ENCODE data around the gene GUK1.

The GUK1 gene

DNA sequence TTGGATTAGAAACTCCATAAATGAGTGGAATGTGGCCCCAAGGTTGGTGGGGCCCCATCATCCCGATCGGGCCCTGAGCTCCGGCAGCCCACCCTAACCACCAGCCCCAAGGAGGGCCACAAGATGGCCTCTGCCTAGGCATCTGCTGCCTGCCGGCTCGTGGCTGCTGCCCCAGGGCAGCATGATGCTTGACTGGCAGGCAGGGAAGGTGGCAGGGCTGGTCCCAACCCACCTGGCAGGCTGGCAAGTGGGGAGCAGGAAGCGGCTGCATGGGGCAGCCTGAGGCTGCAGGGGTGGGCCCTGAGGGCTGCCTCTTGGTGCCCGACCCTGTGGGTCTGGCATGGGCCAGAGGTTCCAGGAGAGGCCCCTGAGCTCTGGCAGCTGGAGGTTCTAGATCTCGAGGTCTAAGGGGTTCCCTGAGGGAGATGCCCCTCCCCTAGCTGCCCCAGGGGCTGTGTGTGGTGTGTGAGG lies 8.9 kb downstream of the GUK1 start:
- Histone ChIP-seq H3K79me1 (ENCODE audit: low read depth, low read length) (peaks cover 18% of the 10 kb centered on the region), H3K27ac (replicated peaks; ENCODE audit: low read length) (peak overlapping the region; percentile 61), H3K4me2 (ENCODE audit: insufficient read depth, low read length, poor library complexity, severe bottlenecking) (peak overlapping the region; percentile 14), H2BK120ac (ENCODE audit: low read depth, low read length) (no peak overlapping the region), H2AFZ (ENCODE audit: low read length) (no peak overlapping the region), H4K91ac (ENCODE audit: low read depth, low read length, poor library complexity) (peak overlapping the region; percentile 24), H3K27me3 (ENCODE audit: control insufficient read depth in 3 of 3, insufficient read depth in 3 of 3, low read depth in 1 of 3, low read length in 3 of 3) (no peaks in the 10 kb centered on the region), H2BK12ac (ENCODE audit: low read length) (no peak overlapping the region), H3K14ac (ENCODE audit: low read length) (peak overlapping the region; percentile 2), H3K4me3 (ENCODE audit: low read length in 2 of 2) (no peak overlapping the region), H3K9me3 (replicated peaks in 1 of 2; ENCODE audit: control insufficient read depth in 2 of 2, insufficient read depth in 1 of 2, low read depth in 1 of 2, low read length in 2 of 2) (no peaks in the 10 kb centered on the region), H2BK5ac (ENCODE audit: low read length) (peak overlapping the region; percentile 66), H3K4me1 (ENCODE audit: control insufficient read depth in 2 of 2, insufficient read depth in 1 of 2, low read depth in 1 of 2, low read length in 2 of 2) (peaks cover 9 to 19% of the 10 kb centered on the region in 2 donors), H3K4ac (ENCODE audit: low read length) (peak overlapping the region; percentile 95), H3K23ac (ENCODE audit: low read depth, low read length, poor library complexity) (peak overlapping the region; percentile 34), H3K36me3 (replicated peaks in 1 of 2; ENCODE audit: control insufficient read depth in 2 of 2, insufficient read depth in 2 of 2, low read length in 2 of 2) (peaks cover 0 to 37% of the 10 kb centered on the region in 2 donors), H4K8ac (ENCODE audit: low read depth, low read length) (no peak overlapping the region), H3K18ac (ENCODE audit: low read length) (peak overlapping the region; percentile 94), H2BK15ac (ENCODE audit: low read length) (peak overlapping the region; percentile 54), H3K9ac (ENCODE audit: low read depth, low read length, poor library complexity) (peak overlapping the region; percentile 77), H2AK5ac (ENCODE audit: low read depth, low read length) (peak overlapping the region; percentile 88)
- no peak for DNase-seq (ENCODE audit: low spot score)
- WGBS, 2 donors (ENCODE audit: extremely low coverage in 2 of 2, insufficient read length in 2 of 2, insufficient replicate concordance in 1 of 2): no CpG with 5 or more reads among the region's 8 CpGs

DNA sequence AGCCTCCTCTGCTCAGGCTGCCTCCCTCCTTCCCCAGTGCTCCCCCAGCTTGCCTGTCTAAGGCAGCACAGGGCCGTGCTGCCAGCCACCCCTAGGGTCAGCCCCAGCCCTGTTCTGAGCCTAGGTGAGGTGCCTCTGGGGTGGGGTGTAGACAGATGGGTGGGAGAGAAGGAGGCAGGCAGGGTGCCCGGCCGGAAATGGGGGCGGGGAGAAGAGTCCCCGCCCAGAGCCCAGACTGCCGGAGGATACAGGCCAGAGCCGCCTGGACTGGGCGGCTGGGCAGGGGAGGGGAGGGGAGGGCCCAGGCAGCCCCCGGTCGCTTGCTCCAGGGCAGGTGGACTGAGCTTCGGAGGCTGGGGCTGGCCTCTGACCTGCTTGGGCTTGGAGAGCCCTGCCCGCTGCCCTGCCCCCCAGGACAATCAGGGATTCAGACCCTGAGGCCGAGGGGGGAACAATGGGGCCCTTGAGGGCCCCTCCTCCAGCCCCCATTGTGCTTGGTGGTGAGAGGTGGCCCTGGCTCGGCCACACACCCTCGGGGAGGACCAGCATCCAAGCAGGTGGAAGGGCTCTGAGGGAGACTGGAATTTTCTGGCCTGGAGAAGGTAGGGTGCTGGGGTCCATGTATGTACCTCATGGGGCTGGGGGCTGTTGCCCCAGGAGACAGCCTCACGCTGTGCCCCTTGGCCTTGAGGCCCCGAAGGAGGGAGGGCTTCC lies 9.5 kb downstream of the GUK1 start, which contains the start of gene GJC2:
TSS of gene GJC2 (plus strand) at position 525 of the 714 bp plus-strand sequence. CDS start 7,829 bp downstream, outside the sequence.
- Histone ChIP-seq H3K4me2 (ENCODE audit: insufficient read depth, low read length, poor library complexity, severe bottlenecking) (peak within 1 kb of the TSS; percentile 14), H3K23ac (ENCODE audit: low read depth, low read length, poor library complexity) (peak within 1 kb of the TSS; percentile 60), H2BK12ac (ENCODE audit: low read length) (peak within 1 kb of the TSS; percentile 69), H3K9ac (ENCODE audit: low read depth, low read length, poor library complexity) (peak within 1 kb of the TSS; percentile 85), H3K36me3 (replicated peaks in 1 of 2; ENCODE audit: control insufficient read depth in 2 of 2, insufficient read depth in 2 of 2, low read length in 2 of 2) (peaks cover 0 to 37% of the 10 kb centered on the region in 2 donors), H3K4ac (ENCODE audit: low read length) (peak within 1 kb of the TSS; percentile 95), H3K27ac (replicated peaks; ENCODE audit: low read length) (peak within 1 kb of the TSS; percentile 61), H2AK5ac (ENCODE audit: low read depth, low read length) (peak within 1 kb of the TSS; percentile 88), H4K91ac (ENCODE audit: low read depth, low read length, poor library complexity) (peak within 1 kb of the TSS; percentile 92), H3K27me3 (ENCODE audit: control insufficient read depth in 3 of 3, insufficient read depth in 3 of 3, low read depth in 1 of 3, low read length in 3 of 3) (no peaks in the 10 kb centered on the region), H3K4me1 (ENCODE audit: control insufficient read depth in 2 of 2, insufficient read depth in 1 of 2, low read depth in 1 of 2, low read length in 2 of 2) (peaks cover 9 to 19% of the 10 kb centered on the region in 2 donors), H2AFZ (ENCODE audit: low read length) (no peak within 1 kb of the TSS), H3K18ac (ENCODE audit: low read length) (peak within 1 kb of the TSS; percentile 94), H2BK15ac (ENCODE audit: low read length) (peak within 1 kb of the TSS; percentile 54), H2BK5ac (ENCODE audit: low read length) (peak within 1 kb of the TSS; percentile 66), H2BK120ac (ENCODE audit: low read depth, low read length) (no peak within 1 kb of the TSS), H3K4me3 (ENCODE audit: low read length in 2 of 2) (no peak within 1 kb of the TSS), H3K14ac (ENCODE audit: low read length) (peak within 1 kb of the TSS; percentile 2), H3K9me3 (replicated peaks in 1 of 2; ENCODE audit: control insufficient read depth in 2 of 2, insufficient read depth in 1 of 2, low read depth in 1 of 2, low read length in 2 of 2) (no peaks in the 10 kb centered on the region), H3K79me1 (ENCODE audit: low read depth, low read length) (peaks cover 15% of the 10 kb centered on the region), H4K8ac (ENCODE audit: low read depth, low read length) (no peak within 1 kb of the TSS)
- no peak for DNase-seq (ENCODE audit: low spot score)
- WGBS, 2 donors (ENCODE audit: extremely low coverage in 2 of 2, insufficient read length in 2 of 2, insufficient replicate concordance in 1 of 2): no CpG with 5 or more reads among the region's 17 CpGs

DNA sequence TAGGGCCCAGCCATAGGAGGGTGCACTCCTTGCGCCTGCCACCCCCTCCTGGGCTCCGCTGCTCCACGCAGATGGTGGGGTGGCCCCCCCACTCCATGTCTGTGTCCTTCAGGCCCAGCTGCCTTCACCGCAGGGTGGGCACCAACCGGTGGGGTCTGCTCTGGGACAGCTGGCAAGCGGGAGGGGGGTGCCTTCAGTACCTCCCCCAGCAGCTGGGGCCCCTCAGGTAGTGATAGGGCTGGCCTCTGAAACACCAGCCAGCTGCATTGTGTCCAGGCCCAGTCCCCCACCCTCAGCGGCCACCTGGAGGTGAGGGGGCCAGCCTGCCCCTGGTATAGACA lies 10.0 kb downstream of the GUK1 start:
- Histone ChIP-seq H3K14ac (ENCODE audit: low read length) (no peak overlapping the region), H2AFZ (ENCODE audit: low read length) (no peak overlapping the region), H2AK5ac (ENCODE audit: low read depth, low read length) (peak overlapping the region; percentile 86), H4K91ac (ENCODE audit: low read depth, low read length, poor library complexity) (no peak overlapping the region), H2BK120ac (ENCODE audit: low read depth, low read length) (no peak overlapping the region), H2BK15ac (ENCODE audit: low read length) (no peak overlapping the region), H2BK12ac (ENCODE audit: low read length) (peak overlapping the region; percentile 69), H3K27ac (replicated peaks; ENCODE audit: low read length) (peak overlapping the region; percentile 33), H3K36me3 (replicated peaks in 1 of 2; ENCODE audit: control insufficient read depth in 2 of 2, insufficient read depth in 2 of 2, low read length in 2 of 2) (peaks cover 0 to 37% of the 10 kb centered on the region in 2 donors), H3K9me3 (replicated peaks in 1 of 2; ENCODE audit: control insufficient read depth in 2 of 2, insufficient read depth in 1 of 2, low read depth in 1 of 2, low read length in 2 of 2) (no peaks in the 10 kb centered on the region), H3K18ac (ENCODE audit: low read length) (peak overlapping the region; percentile 87), H3K9ac (ENCODE audit: low read depth, low read length, poor library complexity) (peak overlapping the region; percentile 85), H3K23ac (ENCODE audit: low read depth, low read length, poor library complexity) (peak overlapping the region; percentile 40), H3K4me1 (ENCODE audit: control insufficient read depth in 2 of 2, insufficient read depth in 1 of 2, low read depth in 1 of 2, low read length in 2 of 2) (peaks cover 9 to 19% of the 10 kb centered on the region in 2 donors), H4K8ac (ENCODE audit: low read depth, low read length) (no peak overlapping the region), H2BK5ac (ENCODE audit: low read length) (no peak overlapping the region), H3K4me2 (ENCODE audit: insufficient read depth, low read length, poor library complexity, severe bottlenecking) (no peak overlapping the region), H3K79me1 (ENCODE audit: low read depth, low read length) (peaks cover 12% of the 10 kb centered on the region), H3K4me3 (ENCODE audit: low read length in 2 of 2) (no peak overlapping the region), H3K4ac (ENCODE audit: low read length) (no peak overlapping the region), H3K27me3 (ENCODE audit: control insufficient read depth in 3 of 3, insufficient read depth in 3 of 3, low read depth in 1 of 3, low read length in 3 of 3) (no peaks in the 10 kb centered on the region)
- DNase-seq (ENCODE audit: low spot score): no peak
- WGBS, 2 donors (ENCODE audit: extremely low coverage in 2 of 2, insufficient read length in 2 of 2, insufficient replicate concordance in 1 of 2): no CpG with 5 or more reads among the region's 7 CpGs

DNA sequence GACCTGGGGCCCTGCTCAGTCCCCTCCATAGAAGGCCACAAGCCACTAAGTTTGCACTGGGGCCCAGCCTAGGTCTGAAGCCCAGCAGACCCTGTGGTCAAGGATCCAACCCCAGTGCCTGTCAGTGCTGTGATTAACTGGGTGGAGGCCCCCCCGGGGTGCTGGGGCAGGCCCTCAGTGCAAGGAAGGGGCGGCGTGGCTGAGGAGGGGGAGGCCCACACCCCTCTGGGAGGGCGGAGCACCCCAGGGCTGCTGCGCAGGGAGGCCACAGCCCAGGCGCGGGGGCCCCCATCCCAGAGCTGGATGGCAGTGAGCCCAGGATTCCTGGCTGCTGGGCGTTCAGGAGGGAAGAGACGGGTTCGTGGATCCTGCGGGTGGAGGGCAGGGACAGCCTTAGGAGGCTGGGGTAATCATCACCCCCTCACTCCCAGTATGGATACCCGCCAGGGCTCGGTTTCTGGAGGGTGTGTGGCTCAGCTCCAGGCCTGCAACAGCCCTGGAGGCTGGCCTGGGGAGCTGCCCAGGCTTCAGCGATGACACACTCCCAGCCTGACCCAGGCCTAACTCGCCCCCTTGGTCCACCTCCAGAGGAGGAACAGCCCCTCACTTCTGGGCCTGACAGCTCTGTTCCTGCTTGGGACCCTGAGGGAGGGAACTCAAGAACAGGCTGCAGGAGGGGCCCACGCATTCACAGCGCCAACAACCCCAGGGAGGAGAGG lies 10.5 kb downstream of the GUK1 start:
- H3K23ac ChIP-seq (ENCODE audit: low read depth, low read length, poor library complexity): peak overlapping the region; percentile 60
- peak overlapping the region; percentile 92 for H4K91ac ChIP-seq (ENCODE audit: low read depth, low read length, poor library complexity)
- H2AK5ac ChIP-seq (ENCODE audit: low read depth, low read length): peak overlapping the region; percentile 86
- H3K14ac ChIP-seq (ENCODE audit: low read length): peak overlapping the region; percentile 58
- H3K4me2 ChIP-seq (ENCODE audit: insufficient read depth, low read length, poor library complexity, severe bottlenecking): no peak overlapping the region
- H3K9me3 ChIP-seq (replicated peaks in 1 of 2; ENCODE audit: control insufficient read depth in 2 of 2, insufficient read depth in 1 of 2, low read depth in 1 of 2, low read length in 2 of 2): no peaks in the 10 kb centered on the region
- WGBS, 2 donors (ENCODE audit: extremely low coverage in 2 of 2, insufficient read length in 2 of 2, insufficient replicate concordance in 1 of 2): no CpG with 5 or more reads among the region's 17 CpGs
- H3K18ac ChIP-seq (ENCODE audit: low read length): peak overlapping the region; percentile 87
- H3K27me3 ChIP-seq (ENCODE audit: control insufficient read depth in 3 of 3, insufficient read depth in 3 of 3, low read depth in 1 of 3, low read length in 3 of 3): no peaks in the 10 kb centered on the region
- H2BK15ac ChIP-seq (ENCODE audit: low read length): no peak overlapping the region
- no peak for DNase-seq (ENCODE audit: low spot score)
- H3K27ac ChIP-seq (replicated peaks; ENCODE audit: low read length): no peak overlapping the region
- H2BK12ac ChIP-seq (ENCODE audit: low read length): no peak overlapping the region
- H2BK120ac ChIP-seq (ENCODE audit: low read depth, low read length): no peak overlapping the region
- H2BK5ac ChIP-seq (ENCODE audit: low read length): no peak overlapping the region
- H3K36me3 ChIP-seq (replicated peaks in 1 of 2; ENCODE audit: control insufficient read depth in 2 of 2, insufficient read depth in 2 of 2, low read length in 2 of 2): peaks cover 0 to 32% of the 10 kb centered on the region in 2 donors
- H2AFZ ChIP-seq (ENCODE audit: low read length): no peak overlapping the region
- no peak overlapping the region for H3K4me3 ChIP-seq (ENCODE audit: low read length in 2 of 2)
- peaks cover 7% of the 10 kb centered on the region for H3K79me1 ChIP-seq (ENCODE audit: low read depth, low read length)
- H4K8ac ChIP-seq (ENCODE audit: low read depth, low read length): peak overlapping the region; percentile 0
- peak overlapping the region; percentile 37 for H3K4ac ChIP-seq (ENCODE audit: low read length)
- H3K4me1 ChIP-seq (ENCODE audit: control insufficient read depth in 2 of 2, insufficient read depth in 1 of 2, low read depth in 1 of 2, low read length in 2 of 2): peaks cover 9 to 19% of the 10 kb centered on the region in 2 donors
- H3K9ac ChIP-seq (ENCODE audit: low read depth, low read length, poor library complexity): peak overlapping the region; percentile 74
